GM21737 (cell line): Measurements from ENCODE around the gene SLC13A3.

ENCODE experiments used
- ATAC-seq: cut with Tn5 transposase; IDR thresholded peaks from one replicate; pipeline ENCODE4 v1.9.1; 2021; ENCODE audit warnings: mild to moderate bottlenecking, moderate library complexity; ENCODE audit not compliant: unreplicated experiment

SLC13A3 gene

GRCh38 chr20:46545077-46545826, 106.0 kb downstream of the SLC13A3 start:
- no peak for ATAC-seq

GRCh38 chr20:46544576-46544975, 106.7 kb downstream of the SLC13A3 start:
- no peak for ATAC-seq

GRCh38 chr20:46543959-46544358, 107.3 kb downstream of the SLC13A3 start:
- no peak for ATAC-seq

- no peak for ATAC-seq
Measured at GRCh38 chr20:46543033-46543432, 108.2 kb downstream of the SLC13A3 start.

- ATAC-seq, result no peak
Measured at GRCh38 chr20:46541229-46541935, 109.9 kb downstream of the SLC13A3 start.

GRCh38 chr20:46539113-46539512, 112.1 kb downstream of the SLC13A3 start:
- ATAC-seq, result no peak

- no peak for ATAC-seq
Measured at GRCh38 chr20:46530640-46531039, 120.6 kb downstream of the SLC13A3 start.

GRCh38 chr20:46523696-46524328, 127.4 kb downstream of the SLC13A3 start:
- ATAC-seq, result no peak

GRCh38 chr20:46523108-46523507, 128.2 kb downstream of the SLC13A3 start:
- ATAC-seq, result no peak

- ATAC-seq, result no peak
Measured at GRCh38 chr20:46520976-46521579, 130.2 kb downstream of the SLC13A3 start.

GRCh38 chr20:46520540-46520939, 130.7 kb downstream of the SLC13A3 start:
- no peak for ATAC-seq

- no peak for ATAC-seq
Measured at GRCh38 chr20:46519471-46520068, 131.7 kb downstream of the SLC13A3 start.

GRCh38 chr20:46512943-46513844, 138.1 kb downstream of the SLC13A3 start, which contains the start of gene ZNF334:
ZNF334 (minus strand) TSS chr20:46513559; CDS start chr20:46512102, 1,457 bp downstream.
- ATAC-seq, result no peak

GRCh38 chr20:46509523-46509922, 141.7 kb downstream of the SLC13A3 start:
- ATAC-seq, result no peak
